ENCODE results near the gene CDON.

CDON gene

DNA sequence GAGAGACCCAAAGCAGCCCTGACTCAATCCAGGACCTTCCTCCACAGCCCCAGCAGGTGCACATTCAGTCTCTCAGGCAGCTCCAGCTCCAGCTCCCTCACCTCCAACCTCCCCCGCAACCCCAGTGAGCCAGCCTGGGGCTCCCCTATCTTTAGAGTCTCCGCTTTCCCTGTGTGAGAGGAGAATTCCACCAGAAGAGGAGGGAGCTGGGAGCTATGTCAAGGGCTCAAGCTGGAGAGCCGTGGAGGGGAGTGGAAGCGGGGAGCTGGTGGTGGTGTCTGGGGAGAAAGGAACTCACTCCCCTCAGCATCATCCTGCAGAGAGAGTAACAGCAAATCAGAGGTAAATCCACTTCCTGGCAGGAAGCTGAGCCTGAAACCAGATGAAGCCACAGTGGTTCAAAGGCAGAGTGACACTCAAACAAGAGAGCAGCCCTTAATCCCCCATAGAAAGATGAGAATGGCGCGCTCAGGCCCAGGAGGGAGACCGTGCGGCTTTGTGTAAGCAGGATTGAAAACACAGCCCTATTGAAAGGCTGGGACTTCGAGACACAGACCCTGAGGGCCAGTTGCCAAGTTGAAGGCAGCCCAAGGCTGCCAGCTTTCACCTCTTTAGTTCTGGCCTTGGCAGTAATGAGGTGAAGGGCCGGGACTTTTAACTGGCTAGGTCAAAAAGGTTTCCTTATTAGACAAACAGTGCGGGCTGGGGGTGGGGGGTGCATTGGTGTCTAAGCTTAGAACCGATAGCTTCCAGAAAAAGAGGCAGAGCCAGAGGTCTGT is 21.4 kb upstream of the CDON start:
- FAIRE-seq (no peak), DNase-seq (ENCODE audit: insufficient read length, low spot score) (no peak)
- TF ChIP-seq PAX5 (IDR thresholded peaks at IDR 0.05; ENCODE audit: insufficient read depth, low read length, severe bottlenecking) = no peak
- TF ChIP-seq TAF1 (IDR thresholded peaks at IDR 0.05; ENCODE audit: low read depth, low read length) = no peak
- TF ChIP-seq POU2F2 (IDR thresholded peaks at IDR 0.05; ENCODE audit: low read depth, low read length) = no peak
- TF ChIP-seq POLR2A (IDR thresholded peaks at IDR 0.05; ENCODE audit: low read depth, low read length) = no peak
- no peak for TF ChIP-seq POLR2AphosphoS5 (IDR thresholded peaks at IDR 0.05; ENCODE audit: low read depth, low read length)
- TF ChIP-seq SPI1 (IDR thresholded peaks at IDR 0.05; ENCODE audit: low read depth, low read length) = no peak

DNA sequence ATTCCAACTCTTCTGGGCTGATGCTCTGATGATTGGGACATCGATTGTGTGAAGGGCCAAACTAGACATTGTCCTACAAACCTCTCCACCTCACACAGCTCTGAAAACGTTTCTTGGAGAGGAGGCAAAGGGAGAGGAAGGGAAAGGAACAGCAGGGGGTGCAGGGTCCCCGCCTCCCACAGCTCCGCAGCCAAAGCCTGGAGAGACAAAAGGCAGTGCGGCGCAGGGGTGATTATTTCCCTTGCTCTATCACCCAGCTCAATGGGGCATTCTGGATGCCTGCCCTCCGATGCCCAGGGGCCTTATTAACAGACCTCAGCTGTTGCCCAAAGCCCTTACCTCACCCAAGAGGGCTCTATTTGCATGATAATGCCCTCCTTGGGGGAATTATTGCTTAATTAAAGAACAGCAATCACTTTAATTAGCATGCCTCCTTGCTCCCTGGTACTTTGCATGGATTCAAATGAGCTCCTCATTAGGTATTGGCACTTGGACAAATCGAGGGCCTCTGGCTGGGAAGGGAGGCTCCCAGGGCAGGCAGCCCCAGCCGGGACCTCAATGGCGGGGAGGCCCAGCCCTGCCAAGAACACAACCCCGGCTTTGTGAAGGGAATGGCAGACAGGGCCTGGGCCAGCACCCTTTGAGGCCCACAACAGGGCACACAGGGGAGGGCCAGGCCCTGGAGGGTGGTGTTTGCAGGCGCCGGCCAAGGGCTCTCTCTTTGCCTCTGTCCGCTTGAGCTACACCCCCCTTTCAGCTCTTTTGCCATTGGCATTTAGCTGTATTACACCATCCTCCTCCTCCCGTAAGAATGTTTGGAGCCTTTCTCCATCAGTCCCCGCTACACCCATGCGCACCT is 19.8 kb upstream of the CDON start:
- DNase-seq (ENCODE audit: insufficient read length, low spot score) (no peak), FAIRE-seq (no peak)
- TF ChIP-seq POU2F2 (IDR thresholded peaks at IDR 0.05; ENCODE audit: low read depth, low read length) (no peak), SPI1 (IDR thresholded peaks at IDR 0.05; ENCODE audit: low read depth, low read length) (no peak)

DNA sequence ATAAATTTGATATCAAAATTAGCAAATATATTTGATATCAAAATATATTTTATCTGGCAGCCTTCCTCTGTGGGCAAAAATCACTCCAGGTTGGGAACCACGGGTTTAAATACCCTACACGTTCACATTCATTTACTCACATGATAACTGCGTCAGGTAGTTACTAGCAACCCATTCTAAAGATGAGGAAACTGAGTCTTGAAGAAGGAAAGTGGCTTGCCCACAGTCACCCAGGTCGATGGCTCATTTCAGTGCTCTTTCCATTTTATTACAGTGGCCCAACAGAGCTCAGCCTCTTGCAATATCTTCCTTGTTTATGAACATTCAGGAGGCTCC is 19.2 kb upstream of the CDON start:
- no peak for FAIRE-seq
- no peak for TF ChIP-seq POLR2AphosphoS5 (IDR thresholded peaks at IDR 0.05; ENCODE audit: low read depth, low read length)
- no peak for TF ChIP-seq PAX5 (IDR thresholded peaks at IDR 0.05; ENCODE audit: insufficient read depth, low read length, severe bottlenecking)
- no peak for TF ChIP-seq POU2F2 (IDR thresholded peaks at IDR 0.05; ENCODE audit: low read depth, low read length)
- no peak for TF ChIP-seq TAF1 (IDR thresholded peaks at IDR 0.05; ENCODE audit: low read depth, low read length)
- no peak for TF ChIP-seq POLR2A (IDR thresholded peaks at IDR 0.05; ENCODE audit: low read depth, low read length)
- TF ChIP-seq SPI1 (IDR thresholded peaks at IDR 0.05; ENCODE audit: low read depth, low read length) = no peak

DNA sequence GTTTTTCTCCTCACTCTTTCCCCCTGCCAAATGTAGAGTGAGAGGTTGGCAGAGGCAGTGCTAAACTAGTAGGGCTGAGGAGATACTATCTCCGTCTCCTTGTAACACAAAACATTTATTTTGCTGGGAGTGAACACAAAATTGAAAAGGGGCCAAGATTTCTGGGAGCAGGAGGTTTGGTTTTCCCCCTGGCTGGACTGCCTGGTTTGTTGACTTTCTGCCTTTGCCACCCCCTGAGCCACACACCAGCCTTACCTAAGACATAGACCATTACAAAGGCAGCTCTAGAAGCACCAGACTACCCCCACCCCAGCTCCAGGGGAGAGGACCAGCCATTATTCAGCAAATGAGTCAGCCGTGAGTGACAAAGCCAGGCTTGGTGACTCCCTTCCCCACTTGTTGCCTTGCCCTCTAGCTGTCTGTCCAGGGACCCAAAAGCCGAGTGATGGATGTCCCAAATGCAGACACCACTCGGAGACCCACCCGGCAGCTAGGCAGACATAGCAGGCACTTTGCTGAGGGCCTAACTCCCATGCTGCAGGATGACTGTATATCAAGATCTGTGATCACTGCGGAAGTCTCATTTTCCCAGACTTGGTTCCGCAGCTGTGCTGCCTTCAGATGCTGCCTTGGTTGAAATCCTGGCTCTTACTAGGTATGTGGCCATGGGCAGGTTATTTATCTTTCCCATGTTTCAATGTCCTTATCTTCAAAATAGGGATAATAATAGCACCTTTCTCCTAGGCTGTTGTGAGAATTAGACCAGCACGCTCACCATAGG is 17.7 kb upstream of the CDON start:
- FAIRE-seq = no peak
- no peak for DNase-seq (ENCODE audit: insufficient read length, low spot score)
- no peak for TF ChIP-seq TAF1 (IDR thresholded peaks at IDR 0.05; ENCODE audit: low read depth, low read length)
- no peak for TF ChIP-seq POLR2AphosphoS5 (IDR thresholded peaks at IDR 0.05; ENCODE audit: low read depth, low read length)
- TF ChIP-seq POLR2A (IDR thresholded peaks at IDR 0.05; ENCODE audit: low read depth, low read length) = no peak
- TF ChIP-seq SPI1 (IDR thresholded peaks at IDR 0.05; ENCODE audit: low read depth, low read length) = no peak
- no peak for TF ChIP-seq POU2F2 (IDR thresholded peaks at IDR 0.05; ENCODE audit: low read depth, low read length)
- TF ChIP-seq PAX5 (IDR thresholded peaks at IDR 0.05; ENCODE audit: insufficient read depth, low read length, severe bottlenecking) = no peak

More for the DNA sequence above, 19.2 kb upstream of the CDON start:
- no peak for DNase-seq (ENCODE audit: insufficient read length, low spot score)

DNA sequence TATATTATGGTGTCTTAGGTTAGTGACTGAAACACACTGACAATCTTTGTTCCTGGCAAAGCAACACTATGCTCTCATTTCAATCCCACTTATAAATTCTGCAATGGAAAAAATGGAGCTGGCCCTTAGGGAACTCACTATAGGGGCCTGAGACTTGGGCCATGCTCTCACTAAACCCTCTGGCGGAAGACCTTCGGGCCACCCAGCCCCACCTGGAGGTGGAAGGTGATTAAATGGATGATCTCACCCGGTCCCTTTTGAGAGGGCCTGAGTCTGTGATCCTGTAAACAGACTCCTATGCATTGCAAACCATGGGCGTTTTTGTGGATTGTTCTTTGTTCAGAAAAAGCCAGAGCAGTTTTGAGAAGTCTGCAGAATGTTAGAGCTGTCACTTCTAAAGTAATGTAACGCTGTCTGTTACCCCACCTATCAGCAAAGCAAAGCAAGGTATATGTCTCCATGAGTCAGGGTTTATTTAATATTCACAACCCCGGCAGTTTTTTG is 17.0 kb upstream of the CDON start:
- TF ChIP-seq POLR2AphosphoS5 (IDR thresholded peaks at IDR 0.05; ENCODE audit: low read depth, low read length) (no peak), PAX5 (IDR thresholded peaks at IDR 0.05; ENCODE audit: insufficient read depth, low read length, severe bottlenecking) (no peak), POU2F2 (IDR thresholded peaks at IDR 0.05; ENCODE audit: low read depth, low read length) (no peak), POLR2A (IDR thresholded peaks at IDR 0.05; ENCODE audit: low read depth, low read length) (no peak), TAF1 (IDR thresholded peaks at IDR 0.05; ENCODE audit: low read depth, low read length) (no peak), SPI1 (IDR thresholded peaks at IDR 0.05; ENCODE audit: low read depth, low read length) (no peak)
- FAIRE-seq (no peak), DNase-seq (ENCODE audit: insufficient read length, low spot score) (no peak)

DNA sequence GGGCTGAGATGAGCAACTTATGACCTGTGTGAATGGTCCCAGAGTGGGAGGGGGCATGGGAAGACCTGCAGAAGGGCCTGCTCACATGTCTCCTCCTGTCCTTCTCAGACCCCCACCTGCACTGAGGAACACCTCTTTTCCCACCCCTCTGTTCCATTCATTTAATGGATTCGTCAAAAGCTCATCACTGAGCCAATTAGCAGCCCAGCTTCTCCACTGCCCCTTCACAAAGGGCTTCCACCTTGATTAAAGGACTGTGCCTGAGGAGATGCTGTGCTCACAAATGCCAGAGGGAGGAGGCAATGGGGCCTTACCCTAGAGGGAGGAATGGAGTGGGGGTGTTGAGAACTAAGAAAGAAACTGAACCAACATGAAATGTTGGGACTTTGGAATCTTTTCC is 14.0 kb upstream of the CDON start:
- no peak for DNase-seq (ENCODE audit: insufficient read length, low spot score)
- no peak for FAIRE-seq
- TF ChIP-seq TAF1 (IDR thresholded peaks at IDR 0.05; ENCODE audit: low read depth, low read length) (no peak), PAX5 (IDR thresholded peaks at IDR 0.05; ENCODE audit: insufficient read depth, low read length, severe bottlenecking) (no peak), SPI1 (IDR thresholded peaks at IDR 0.05; ENCODE audit: low read depth, low read length) (no peak)

DNA sequence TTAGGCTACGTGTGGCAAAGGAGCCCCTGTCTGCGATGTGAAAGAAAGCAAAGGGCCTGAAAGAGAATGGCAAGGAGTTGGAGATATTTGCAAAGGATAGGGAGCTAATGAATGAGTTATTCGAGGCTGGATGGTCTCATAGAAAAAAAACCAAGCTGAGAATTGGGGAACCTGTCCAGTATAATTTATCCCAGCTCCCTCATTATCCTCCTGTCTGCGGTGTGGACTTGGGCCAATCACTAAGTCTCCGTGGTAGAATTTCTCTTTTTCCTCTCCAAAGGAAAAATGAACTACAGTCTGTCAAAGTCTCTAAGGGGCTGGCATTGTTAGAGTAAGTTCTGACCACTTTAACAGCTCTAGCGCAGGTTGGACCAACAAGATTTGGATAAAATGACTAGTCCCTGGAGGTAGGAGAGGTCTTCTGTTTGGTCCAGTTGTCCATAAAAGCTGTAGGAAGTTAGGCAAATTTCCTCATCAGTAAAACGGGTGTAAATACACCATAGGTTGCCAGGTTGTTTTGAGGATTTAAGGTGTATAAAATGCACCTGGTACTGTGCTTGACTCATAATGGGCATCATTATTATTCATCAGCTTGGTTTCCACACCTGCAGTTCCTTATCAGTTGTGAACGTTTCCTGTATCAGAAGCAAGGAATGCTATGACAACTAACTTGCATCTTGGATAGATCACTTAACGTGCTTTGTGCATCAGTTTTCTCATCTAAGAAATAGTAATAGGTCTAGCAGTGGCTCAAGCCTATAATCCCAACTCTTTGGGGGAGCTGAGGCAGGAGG is 10.3 kb upstream of the CDON start:
- no peak for DNase-seq (ENCODE audit: insufficient read length, low spot score)
- TF ChIP-seq POLR2A (IDR thresholded peaks at IDR 0.05; ENCODE audit: low read depth, low read length) = no peak
- no peak for TF ChIP-seq POU2F2 (IDR thresholded peaks at IDR 0.05; ENCODE audit: low read depth, low read length)
- no peak for FAIRE-seq

DNA sequence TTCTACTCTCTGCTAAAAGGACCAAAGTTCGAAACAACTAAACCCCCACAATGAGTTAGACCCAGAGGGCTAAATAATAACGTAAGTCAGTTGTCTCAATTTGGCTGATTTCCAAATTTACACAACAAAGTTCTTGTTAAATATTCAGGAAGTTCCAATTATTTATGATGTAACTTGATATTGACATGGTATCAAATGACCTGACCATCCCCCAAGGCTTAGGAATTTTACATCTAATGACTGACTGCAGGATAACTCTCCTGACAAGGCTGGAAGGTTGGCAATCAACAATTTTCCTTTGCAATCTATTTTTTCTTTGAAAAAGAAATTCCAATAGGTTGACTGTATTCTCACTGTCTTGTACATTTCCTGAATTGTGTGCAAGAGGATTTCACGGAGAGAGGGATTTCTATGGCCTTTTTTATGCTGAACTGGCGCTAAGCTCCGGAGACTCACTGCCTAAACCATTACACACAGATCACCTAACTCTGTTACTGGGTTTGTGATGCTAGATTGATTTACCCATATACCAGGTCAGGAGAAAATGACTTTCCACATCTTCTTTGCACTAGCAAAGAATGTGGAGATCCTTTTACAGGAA is 9.6 kb upstream of the CDON start:
- no peak for DNase-seq (ENCODE audit: insufficient read length, low spot score)
- no peak for FAIRE-seq
- TF ChIP-seq POLR2AphosphoS5 (IDR thresholded peaks at IDR 0.05; ENCODE audit: low read depth, low read length) = no peak
- no peak for TF ChIP-seq SPI1 (IDR thresholded peaks at IDR 0.05; ENCODE audit: low read depth, low read length)
- no peak for TF ChIP-seq POLR2A (IDR thresholded peaks at IDR 0.05; ENCODE audit: low read depth, low read length)
- TF ChIP-seq PAX5 (IDR thresholded peaks at IDR 0.05; ENCODE audit: insufficient read depth, low read length, severe bottlenecking) = no peak
- TF ChIP-seq TAF1 (IDR thresholded peaks at IDR 0.05; ENCODE audit: low read depth, low read length) = no peak
- no peak for TF ChIP-seq POU2F2 (IDR thresholded peaks at IDR 0.05; ENCODE audit: low read depth, low read length)

Measured in GM12891 (cell line).